ENCODE measurements around the gene DNAJB2.

DNAJB2 gene

DNA sequence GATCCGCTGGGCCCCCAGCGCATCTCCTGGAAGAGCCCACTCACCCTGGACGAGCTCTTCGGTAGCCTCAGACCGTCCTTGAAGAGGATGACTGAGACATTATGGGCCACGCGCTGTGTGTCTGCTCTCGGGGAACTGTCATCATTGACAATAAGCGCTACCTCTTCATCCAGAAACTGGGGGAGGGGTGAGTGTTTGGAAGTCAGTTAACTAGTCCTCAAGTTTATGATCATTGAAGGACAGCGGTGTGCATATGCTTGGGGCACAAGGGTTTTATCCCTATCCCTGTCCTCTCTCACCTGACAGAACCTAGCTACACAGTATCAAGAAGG lies 33.3 kb upstream of the DNAJB2 start:
- TF ChIP-seq, protein P1, sequence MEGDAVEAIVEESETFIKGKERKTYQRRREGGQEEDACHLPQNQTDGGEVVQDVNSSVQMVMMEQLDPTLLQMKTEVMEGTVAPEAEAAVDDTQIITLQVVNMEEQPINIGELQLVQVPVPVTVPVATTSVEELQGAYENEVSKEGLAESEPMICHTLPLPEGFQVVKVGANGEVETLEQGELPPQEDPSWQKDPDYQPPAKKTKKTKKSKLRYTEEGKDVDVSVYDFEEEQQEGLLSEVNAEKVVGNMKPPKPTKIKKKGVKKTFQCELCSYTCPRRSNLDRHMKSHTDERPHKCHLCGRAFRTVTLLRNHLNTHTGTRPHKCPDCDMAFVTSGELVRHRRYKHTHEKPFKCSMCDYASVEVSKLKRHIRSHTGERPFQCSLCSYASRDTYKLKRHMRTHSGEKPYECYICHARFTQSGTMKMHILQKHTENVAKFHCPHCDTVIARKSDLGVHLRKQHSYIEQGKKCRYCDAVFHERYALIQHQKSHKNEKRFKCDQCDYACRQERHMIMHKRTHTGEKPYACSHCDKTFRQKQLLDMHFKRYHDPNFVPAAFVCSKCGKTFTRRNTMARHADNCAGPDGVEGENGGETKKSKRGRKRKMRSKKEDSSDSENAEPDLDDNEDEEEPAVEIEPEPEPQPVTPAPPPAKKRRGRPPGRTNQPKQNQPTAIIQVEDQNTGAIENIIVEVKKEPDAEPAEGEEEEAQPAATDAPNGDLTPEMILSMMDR (IDR thresholded peaks at IDR 0.05; ENCODE audit: borderline replicate concordance, insufficient read depth, low read depth, low read length) = no peak
- H3K4me3 ChIP-seq (ENCODE audit: low read depth, low read length) = peak overlapping the region; percentile 54

DNA sequence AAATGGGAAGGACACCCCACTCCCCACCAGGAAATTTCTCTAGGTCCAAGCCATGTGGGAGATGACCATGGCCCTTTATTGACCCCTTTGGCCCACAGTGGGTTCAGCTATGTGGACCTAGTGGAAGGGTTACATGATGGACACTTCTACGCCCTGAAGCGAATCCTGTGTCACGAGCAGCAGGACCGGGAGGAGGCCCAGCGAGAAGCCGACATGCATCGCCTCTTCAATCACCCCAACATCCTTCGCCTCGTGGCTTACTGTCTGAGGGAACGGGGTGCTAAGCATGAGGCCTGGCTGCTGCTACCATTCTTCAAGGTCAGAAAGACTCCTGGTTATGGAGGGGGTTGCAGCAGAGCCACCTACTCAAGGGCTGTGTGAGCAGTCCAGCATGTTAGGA lies 32.6 kb upstream of the DNAJB2 start:
- TF ChIP-seq, protein P1 (IDR thresholded peaks at IDR 0.05; ENCODE audit: borderline replicate concordance, insufficient read depth, low read depth, low read length) = no peak
- H3K4me3 ChIP-seq (ENCODE audit: low read depth, low read length) = no peak overlapping the region

DNA sequence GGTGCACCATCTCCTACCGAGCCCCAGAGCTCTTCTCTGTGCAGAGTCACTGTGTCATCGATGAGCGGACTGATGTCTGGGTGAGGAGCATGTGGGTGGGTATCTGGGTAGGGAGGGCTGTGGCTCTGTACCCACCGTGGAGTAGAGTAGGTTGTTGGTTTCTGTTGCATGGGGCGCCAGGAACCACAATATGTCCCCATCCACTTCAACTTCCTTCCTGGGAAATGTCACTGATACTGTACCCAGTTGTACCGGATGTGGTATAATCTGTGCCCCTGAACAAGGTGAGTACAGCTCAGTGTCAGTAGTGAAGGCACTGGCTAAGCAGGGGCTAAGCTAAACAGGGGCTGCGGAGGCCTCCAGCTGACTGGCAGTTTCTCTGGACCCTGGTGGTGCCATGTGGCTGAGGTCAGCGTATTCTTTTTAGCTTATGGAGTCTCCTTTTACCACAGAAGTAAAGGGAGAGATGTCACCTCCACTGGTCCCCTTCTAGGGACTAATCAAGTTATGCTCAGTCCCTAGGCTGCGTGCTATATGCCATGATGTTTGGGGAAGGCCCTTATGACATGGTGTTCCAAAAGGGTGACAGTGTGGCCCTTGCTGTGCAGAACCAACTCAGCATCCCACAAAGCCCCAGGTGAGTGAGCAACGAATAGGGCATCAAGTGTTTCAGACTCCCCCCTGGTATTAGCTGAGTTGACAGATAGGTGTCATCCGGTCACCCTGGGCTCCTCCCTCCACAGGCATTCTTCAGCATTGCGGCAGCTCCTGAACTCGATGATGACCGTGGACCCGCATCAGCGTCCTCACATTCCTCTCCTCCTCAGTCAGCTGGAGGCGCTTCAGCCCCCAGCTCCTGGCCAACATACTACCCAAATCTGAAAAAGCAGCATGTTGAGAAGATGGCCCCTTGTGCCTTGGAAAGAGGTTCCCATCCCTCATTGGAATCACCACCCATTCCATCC lies 31.2 kb upstream of the DNAJB2 start:
- TF ChIP-seq, protein P1 (IDR thresholded peaks at IDR 0.05; ENCODE audit: borderline replicate concordance, insufficient read depth, low read depth, low read length) = no peak

DNA sequence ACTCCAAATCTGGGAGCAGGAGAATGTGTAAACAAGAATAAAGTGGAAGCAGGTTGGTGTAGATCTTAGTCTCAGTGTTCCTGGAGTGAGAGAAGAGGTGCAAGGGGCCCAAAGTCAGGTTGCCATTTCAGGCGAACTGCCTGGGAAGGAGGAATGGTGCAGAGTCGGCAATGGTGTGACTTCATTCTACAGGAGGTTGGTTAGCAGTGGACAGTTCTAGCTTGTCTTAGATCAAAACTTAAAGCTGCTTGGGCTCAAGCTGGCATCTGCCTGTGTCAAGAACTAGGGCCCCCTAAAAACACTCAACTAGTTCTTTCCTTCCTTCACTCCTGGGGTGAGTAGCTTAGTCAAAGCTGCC lies 30.3 kb upstream of the DNAJB2 start:
- H3K4me3 ChIP-seq (ENCODE audit: low read depth, low read length) = no peak overlapping the region
- TF ChIP-seq, protein P1 (IDR thresholded peaks at IDR 0.05; ENCODE audit: borderline replicate concordance, insufficient read depth, low read depth, low read length) = no peak

More for the DNA sequence above, 31.2 kb upstream of the DNAJB2 start:
- no peak overlapping the region for H3K4me3 ChIP-seq (ENCODE audit: low read depth, low read length)

DNA sequence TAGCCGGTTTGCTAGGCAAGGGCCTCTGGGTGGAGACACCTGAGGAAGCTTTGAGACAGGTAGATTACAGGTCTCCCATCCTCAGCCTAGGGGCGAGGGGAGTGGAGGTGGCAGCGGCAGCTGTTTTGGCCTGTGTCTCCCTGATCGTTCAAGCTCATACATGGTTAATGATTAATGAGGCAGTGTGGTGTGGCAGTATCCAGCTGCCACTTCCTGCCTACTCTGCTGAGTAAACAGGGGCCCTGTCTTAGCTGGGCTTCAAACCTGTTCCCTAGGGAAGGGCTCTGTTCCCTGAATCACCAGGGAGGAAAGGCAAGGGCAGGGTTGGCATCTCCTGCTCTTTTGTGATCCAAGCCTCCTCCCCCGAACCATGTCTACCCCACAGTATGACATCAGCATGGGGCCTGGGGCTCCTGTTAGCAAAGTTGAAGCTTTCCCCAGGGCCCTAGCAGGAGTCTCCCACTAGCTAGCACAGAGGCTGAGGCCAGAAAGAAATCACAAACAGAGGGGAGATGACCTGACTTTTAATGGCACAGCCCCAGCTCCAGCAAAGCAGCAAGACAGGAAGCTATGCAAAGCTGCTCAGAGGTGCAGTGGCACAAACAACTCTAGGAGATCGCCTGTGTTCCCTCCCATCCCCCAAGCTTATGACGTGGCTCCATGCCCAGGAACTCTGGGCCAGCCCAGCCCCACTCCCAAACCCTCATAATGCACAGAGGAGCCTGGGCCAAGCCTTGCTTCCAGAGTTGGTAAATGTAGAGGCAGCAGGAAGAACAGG lies 29.8 kb upstream of the DNAJB2 start:
- no peak overlapping the region for H3K4me3 ChIP-seq (ENCODE audit: low read depth, low read length)
- TF ChIP-seq, protein P1 (IDR thresholded peaks at IDR 0.05; ENCODE audit: borderline replicate concordance, insufficient read depth, low read depth, low read length) = no peak

DNA sequence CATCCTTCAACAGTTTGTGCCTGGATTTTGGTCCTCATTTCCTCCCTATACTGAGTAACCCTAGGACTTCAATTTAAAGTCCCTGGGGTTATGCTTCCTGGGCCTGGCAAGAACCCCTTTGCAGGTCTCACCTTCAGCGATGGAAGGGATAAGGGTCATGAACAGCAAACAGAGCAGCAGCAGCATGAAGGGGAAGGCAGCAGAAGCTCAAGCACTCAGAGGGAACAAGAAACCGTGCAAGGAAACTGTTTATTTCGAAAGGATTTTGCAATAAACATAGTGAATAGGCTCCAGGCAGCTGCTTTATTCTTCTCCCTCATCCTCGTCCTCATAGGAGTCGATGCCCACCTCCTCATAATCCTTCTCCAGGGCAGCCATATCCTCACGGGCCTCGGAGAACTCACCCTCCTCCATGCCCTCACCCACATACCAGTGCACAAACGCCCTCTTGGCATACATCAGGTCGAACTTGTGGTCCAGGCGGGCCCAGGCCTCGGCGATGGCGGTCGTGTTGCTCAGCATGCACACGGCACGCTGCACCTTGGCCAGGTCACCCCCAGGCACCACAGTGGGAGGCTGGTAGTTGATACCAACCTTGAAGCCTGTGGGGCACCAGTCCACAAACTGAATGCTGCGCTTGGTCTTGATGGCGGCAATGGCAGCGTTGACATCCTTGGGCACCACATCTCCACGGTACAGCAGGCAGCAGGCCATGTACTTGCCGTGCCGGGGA lies 29.0 kb upstream of the DNAJB2 start:
- H3K4me3 ChIP-seq (ENCODE audit: low read depth, low read length) = no peak overlapping the region
- TF ChIP-seq, protein P1 (IDR thresholded peaks at IDR 0.05; ENCODE audit: borderline replicate concordance, insufficient read depth, low read depth, low read length) = no peak
